Measurements from ENCODE around the gene PKD2L1.

PKD2L1 gene

DNA sequence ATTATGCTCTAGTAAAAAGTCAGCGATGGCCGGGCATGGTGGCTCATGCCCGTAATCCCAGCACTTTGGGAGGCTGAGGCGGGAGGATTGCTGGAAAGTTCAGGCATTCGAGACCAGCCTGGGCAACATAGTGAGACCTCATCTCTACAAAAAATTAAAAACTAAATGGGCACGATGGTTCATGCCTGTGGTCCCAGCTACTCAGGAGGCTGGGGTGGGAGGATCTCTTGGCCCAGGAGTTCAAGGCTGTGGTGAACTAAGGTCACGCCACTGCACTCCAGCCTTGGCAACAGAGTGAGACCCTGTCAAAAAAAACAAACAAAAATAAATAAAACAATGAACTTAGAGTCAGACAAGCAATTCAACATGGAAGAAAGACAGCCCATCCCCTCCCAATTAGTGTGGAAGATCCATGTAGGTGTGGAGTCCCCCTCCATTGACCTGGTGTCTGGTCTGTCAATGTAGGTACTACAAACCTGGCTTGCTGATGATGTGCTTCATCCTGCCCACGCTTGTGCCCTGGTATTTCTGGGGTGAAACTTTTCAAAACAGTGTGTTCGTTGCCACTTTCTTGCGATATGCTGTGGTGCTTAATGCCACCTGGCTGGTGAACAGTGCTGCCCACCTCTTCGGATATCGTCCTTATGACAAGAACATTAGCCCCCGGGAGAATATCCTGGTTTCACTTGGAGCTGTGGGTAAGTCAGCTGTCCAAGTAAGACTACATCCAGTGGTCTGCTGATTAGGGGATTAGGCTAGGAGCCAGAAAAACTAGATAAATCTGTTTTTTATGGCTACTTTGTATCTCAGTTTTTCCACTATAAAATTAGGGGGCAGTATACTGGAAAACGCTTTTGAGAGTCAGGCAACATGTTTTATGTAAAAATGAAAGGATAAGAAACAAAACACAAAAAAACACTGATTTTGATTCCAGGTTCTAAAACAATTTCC, 26.3 kb upstream of the PKD2L1 start:
- no peak for DNase-seq

DNA sequence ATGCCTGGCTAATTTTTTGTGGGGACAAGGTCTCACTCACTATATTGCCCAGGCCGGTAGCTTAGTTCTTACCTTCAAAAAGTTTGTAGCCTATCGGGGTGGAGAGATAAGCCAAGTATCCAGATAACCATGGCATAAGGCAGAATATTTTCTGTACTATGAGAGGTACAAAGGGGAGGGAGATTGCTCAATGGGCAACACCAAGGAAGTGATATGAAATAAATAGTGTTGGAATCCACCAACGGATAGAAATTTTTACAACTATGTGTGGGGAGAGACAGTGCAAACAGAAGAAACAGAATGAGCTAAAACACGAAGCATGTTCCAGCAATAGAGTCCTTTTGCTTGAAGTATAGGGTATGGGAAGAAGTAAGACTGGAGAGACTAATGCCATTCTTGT, 25.1 kb upstream of the PKD2L1 start:
- DNase-seq = no peak

DNA sequence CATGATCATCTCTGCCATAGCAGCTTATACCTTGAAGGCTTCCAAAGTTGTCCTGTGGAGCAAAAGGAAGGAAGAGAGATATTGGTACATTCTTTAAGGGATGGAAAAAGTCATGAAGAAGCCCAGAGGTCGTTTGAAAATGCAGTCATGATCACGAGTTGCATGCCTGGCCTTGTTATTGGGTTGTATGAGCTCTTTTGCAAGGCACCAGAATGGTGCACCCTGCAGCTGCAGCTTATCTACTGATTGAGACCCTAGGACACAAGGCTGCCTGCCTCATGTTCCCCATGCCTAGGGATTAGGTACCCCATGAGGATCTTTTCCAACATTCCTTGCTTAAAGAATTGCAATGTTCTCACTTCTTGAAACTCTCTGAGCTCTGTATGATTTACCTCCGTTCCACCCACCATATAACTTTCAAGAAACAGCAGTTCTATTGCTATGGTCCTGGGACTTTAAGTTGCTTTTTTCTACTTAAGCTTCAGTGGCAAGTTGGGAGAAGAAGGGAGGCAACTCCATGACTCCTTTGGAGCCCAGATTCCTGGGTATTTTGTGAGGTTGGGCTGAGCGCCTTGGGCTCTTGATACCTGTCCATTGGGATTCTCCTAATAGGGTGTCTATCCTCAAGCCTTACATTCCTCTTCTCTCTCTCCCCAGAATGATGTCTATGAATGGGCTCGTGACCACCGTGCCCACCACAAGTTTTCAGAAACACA, 23.9 kb upstream of the PKD2L1 start:
- DNase-seq = no peak

DNA sequence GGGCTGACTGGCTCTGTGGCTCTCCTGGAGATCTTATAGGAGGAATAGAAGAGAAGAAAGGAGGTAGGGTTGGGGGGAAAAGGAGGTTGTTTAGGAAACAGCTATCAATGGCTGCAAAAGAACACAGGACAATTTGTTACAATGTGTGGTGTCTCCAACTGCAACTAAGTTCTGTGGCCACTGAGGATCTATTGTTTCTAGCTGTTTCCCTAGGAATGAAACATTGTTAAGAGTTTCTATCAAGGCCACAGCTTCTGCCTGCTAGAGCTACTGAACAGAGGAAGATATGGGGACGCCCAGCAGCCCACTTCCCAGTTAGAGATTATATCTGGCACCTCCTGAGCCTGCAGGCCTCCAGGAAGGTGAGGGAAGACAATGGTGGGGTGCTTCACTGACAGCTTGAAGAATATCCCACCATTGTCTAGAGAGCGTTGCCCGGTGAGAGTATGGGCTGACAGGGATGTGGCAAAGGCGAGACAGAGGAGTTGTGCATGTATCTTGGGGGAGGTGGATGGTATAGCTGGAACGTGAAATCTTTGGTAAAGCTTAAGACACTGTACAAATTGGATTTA, 21.0 kb upstream of the PKD2L1 start:
- peak in 4 of 56 donors; percentile 20 to 53 (median 24) for DNase-seq

DNA sequence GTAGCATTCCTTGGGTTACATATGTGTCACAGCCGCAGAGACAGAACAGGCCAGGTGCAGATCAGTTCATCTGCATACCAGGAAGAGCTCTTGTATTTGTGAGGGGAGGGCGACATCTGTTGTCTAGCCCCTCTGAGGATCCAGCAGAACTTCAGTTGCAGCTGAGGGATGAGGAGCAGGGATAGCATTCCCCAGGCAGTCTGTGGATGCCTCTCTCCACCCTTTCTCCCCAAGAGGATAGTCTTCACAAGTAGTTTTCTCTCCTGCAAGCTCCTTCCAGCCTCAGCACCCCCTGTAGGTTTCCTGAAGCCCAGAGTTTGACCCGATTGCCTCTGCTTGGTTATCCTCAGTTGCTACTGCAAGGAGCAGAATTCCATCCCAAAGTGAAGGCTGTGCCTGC, 19.6 kb upstream of the PKD2L1 start:
- DNase-seq = peak in 1 of 56 donors; percentile 8

DNA sequence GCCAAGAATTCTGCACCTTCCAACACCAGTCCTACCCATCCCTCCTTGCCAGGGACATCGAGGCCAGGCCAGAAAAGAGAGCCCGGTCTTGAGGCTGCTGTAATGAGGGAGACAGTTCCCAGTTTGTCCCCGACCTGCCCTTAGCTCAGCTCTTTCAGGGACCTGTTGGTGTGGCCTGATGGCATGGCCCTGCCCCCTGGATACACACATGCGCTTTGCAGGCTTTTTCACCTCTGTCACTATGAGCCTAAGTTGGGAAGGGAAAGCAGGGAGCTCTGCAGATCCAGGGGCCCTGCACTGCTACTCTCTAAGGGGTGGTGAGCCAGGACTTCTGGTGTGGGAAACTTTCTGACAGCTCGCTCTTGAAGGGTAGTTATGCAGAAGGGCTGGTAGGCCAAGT, 19.1 kb upstream of the PKD2L1 start:
- peak in 1 of 56 donors; percentile 10 for DNase-seq

DNA sequence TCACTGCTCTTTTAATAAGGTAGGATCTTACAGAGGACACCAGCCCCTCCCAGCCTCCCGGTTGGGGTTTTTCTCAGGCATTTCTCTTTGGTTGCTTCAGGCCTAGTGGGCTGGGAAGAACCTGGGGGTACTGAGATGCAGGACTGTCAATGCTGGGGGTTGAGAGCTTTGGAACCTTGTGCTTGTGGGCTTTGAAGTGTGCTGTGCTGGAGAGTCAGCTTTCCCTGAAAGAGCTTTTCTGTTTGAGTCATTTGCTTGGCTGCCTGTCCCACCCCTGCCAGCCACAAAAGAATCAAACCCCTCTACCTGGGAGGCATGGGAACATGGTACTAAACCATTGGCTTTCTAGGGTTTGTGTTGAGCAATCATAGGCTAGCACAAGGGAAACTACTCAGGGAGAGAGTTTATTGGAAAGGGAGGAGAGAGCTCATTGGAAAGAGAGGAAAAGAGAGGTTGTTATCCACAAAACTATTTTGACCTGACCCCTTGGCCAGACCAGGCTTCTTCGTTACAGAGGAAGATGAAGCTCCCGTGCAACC, 18.4 kb upstream of the PKD2L1 start:
- DNase-seq = no peak

DNA sequence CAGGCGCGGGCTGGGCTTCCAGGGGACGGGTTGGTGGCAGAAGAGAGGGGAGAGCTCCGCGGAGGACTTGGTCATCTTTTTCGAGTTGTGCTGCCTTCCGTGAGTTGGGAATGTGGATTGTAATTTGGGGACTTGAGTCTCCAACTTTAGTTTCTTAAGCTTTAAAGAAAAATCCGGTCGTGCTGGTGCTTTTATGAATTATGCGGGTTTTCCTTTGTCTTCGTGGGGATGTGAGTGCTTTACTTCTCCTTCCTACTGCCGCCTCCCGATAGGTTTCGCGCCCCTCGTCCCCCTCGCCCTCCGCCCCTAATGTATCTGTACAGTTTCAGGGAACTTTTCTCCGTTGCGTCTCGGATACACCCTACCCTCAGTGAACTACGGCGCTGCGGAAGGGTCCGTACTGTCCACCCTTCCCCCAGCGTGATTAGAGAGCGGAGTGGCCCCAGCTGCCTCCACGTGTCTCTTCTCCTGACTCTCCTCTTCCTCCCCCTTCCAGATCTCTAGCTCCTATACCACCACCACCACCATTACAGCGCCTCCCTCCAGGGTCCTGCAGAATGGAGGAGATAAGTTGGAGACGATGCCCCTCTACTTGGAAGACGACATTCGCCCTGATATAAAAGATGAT, 17.7 kb upstream of the PKD2L1 start:
- DNase-seq = peak in 5 of 56 donors; percentile 23 to 35 (median 28)

DNA sequence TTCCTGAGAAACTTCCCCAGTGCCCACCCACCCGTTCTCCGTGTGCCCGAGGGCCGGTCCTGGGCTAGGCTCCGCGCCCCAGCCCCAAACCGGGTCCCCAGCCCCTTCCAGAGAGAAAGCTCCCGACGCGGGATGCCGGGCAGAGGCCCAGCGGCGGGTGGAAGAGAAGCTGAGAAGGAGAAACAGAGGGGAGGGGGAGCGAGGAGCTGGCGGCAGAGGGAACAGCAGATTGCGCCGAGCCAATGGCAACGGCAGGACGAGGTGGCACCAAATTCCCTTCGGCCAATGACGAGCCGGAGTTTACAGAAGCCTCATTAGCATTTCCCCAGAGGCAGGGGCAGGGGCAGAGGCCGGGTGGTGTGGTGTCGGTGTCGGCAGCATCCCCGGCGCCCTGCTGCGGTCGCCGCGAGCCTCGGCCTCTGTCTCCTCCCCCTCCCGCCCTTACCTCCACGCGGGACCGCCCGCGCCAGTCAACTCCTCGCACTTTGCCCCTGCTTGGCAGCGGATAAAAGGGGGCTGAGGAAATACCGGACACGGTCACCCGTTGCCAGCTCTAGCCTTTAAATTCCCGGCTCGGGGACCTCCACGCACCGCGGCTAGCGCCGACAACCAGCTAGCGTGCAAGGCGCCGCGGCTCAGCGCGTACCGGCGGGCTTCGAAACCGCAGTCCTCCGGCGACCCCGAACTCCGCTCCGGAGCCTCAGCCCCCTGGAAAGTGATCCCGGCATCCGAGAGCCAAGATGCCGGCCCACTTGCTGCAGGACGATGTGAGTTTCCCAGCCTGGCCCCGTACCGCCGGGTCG, 16.9 kb upstream of the PKD2L1 start, which contains the start of gene SCD:
Gene SCD (plus strand): TSS at position 469 of the 803 bp plus-strand sequence. CDS start 272 bp downstream, at position 741.
- DNase-seq = peak; percentile 31 to 99 (median 95)

DNA sequence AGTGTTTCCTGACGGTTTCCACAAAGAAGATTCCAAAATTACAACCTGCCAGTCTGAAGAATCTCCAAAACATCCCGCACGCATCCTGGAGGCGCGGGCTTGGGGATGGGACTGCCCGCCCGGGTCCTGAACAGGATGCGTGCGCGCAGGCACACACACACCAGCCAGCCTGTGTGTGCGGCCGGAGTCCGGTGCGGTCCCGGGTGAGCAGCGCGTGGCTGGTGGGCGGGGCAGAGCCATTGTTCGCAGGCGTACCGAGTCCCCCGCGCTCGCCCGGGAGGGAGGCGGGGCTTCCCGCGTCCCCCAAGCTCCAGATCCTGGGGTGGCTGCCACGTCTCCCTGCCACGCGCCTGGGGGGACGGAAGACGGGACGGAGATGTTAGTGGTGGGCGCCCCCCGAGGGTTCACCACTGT, 16.3 kb upstream of the PKD2L1 start:
- DNase-seq = peak in 53 of 56 donors; percentile 20 to 92 (median 77)

DNA sequence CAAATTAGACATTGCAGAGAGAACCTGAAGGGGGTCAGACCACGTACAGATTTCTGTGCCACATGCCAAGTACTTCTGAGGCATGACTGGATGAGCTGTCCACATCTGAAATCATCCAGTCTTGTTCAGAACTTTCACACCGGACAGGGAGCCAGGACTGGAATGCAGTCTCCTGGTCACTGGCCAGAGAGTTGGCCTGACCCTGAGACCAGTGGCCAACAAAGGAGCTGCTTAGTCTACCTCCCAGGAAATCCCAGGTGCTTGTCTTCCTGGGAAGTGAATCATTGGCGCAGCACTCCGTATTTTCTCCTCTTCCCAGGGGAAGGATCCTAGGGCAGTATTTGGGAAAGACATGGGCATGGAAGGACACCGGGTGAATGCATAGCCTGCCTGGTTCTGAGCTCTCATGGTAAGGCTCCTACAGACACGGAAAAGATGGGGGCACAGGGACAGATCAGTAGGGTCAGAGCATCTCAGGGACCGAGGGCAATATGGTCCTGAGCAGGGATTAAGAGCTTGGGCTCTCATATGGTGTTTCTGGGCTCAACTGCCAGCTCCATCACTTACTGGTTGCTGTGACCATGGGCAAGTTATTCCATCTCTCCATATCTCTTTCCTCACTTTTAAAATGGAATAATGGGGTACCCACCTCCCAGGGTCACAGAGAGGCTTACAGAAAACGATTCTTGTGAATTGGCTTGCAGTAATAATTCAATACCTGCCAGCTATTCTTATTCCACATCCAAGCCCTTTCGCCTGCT, 15.7 kb upstream of the PKD2L1 start:
- DNase-seq = peak in 4 of 56 donors; percentile 10 to 57 (median 26)

DNA sequence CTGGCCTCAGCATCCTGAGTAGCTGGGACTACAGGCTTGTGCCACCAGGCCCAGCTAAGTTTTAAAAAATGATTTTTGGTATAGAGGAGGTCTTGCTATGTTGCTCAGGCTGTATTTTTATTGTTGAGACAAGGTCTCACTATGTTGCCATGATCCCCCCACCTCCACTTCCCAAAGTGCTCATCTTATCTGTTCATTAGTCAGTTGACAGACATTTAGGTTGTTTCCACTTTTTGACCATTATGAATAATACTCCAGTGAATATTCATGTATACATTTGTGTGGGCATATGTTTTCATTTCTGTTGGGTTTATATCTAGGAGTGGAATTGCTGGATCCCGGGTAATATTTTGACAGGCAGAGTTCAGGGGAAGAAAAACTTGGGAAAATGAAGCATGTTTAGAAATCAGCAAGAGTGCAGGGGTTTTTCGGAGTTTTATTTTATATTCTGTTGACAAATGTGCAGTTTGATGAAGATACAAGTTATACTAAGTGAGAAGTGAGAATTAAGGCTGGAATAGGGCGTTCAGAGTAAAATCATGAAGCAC, 14.3 kb upstream of the PKD2L1 start:
- no peak for DNase-seq

DNA sequence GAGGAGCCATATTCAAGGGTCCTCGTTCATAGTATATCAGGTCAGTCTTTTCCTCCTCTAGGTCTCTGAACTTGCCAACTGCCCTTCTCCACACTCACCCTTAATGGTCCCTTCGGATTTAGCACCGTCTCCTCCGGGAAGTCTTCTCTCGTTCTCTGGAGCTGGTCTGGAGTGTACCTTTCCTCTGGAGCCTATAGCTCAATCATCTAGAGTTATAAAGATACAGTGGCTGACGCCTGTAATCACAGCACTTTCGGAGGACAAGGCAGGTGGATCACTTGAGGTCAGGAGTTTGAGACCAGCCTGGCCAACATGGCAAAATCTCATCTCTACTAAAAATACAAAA, 12.6 kb upstream of the PKD2L1 start:
- DNase-seq = no peak

DNA sequence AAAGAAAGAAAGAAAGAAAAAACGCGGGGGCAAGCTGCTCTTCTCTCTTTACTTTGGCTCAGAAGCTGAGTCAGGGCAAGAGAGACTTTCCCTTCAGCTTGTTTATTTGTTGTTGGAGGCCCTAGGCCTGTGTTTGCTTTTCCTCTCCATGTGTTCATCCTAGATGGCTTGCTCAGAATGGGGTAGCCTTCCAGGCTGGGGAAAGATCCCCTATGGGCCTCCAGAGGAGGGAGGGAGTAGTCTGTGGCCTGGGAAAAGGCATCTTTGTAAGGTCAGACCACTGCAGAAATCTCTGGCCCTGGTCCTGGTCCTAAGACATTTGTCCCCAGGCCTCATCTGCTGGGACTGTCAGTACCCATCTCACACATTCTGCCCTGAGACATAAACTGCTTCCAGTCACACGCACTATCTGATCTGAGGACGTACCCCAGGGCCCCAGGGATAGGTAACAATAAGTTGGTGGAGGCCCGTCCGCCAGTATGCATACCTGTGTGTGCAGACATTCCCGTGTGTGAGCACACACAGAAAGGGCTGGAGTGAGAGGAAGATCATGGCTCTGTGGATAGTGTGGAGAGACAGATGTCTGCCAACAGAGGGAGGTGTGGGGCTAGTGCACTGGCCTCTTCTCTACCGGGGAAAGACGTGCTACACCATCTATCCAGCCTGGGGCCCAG, 12.1 kb upstream of the PKD2L1 start:
- DNase-seq = peak in 26 of 56 donors; percentile 11 to 61 (median 37)

DNA sequence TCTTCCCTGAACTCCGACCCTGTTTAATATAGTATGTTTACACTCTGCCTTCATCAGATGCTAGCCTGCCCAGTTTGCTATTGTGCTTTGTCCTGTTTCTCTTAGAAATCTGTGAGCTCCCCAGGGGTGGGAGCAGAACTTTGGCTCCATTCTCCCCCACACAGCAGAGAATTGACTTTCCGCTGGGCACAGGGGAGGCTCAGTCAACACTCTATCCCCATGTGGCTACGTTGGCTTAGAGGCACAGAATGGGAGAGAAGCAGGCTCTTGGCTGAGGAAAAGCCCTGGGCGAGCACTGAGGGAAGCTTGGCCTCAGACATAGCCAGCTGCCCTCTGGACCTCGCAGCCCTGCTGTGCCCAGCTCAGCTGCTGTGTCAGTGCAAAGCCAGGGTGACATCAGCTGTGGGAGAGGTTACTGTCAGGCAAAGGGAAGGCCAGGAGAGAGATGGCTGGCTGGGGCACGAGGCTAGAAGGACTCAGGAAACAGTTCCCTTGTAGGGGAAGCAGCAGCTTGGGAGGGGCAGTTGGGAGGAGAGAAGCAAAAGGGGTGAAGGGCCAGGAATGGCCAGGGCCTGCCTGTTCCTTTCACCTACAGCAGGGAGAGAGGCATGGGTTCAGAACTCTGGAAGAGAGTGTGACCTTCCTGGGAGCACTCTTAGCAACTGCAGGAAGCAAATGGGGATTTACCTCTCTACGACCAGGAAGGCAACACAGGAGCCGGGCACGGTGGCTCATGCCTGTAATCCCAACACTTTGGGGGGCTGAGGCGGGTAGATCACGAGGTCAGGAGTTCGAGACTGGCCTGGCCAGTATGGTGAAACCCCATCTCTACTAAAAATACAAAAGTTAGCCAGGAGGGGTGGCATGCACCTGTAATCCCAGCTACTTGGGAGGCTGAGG, 11.2 kb upstream of the PKD2L1 start:
- DNase-seq = peak in 54 of 56 donors; percentile 14 to 95 (median 78)

DNA sequence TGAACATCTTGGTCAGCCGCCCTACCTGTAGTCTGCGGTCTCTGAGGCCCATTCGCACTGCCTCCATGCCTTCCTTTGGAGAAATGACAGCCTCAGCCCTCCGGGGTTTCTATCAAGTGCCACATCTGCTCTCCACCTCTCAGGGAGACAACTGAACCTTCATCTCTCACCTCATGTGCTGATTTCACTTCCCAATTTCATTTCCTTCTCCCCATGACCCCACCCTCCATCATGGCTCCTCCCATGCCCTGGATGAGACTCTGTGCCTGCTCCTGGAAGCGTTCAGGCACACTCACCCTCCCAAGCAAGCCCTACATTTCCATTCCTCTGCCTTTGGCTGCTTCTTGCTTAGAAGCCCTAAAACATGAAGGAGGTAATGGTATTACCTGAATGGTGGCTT, 9.2 kb upstream of the PKD2L1 start:
- no peak for DNase-seq

DNA sequence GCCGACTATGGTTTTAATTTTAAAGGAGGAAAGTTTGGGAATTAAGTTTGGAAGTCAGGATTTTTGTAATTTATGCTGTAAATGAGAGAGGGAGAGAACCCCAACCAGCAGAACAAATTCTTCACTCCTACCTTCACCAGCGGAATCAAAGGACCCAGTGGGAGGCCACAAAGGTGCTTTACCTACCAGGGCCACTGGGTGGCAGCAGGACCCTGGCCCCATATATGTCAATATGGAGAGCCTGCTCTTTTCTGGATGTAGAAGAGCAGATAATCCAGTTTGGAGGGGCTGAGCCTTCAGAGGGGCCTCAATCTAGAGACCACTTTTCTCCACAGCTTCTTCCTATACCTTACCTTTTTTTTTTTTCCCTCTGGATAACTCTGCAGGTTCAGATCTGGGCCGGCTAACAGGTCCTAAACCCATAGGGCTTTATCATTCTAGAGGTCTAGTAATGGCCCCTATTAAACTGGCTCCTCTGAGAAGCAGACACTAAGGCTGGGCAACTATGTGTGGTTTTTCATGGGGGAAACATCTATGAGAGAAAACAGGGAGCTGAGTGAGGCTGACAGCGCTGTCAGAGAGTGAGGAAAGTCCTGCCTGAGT, 8.5 kb upstream of the PKD2L1 start:
- peak in 47 of 56 donors; percentile 10 to 88 (median 49) for DNase-seq
